ENCODE results near the gene JARID2. TPM values are rescaled to one million over a fixed set of nuclear protein-coding genes. Genes with fewer than 3 reads are reported as not detected.

The JARID2 gene
- total RNA-seq, 1 donor from 2014 or later: 24.2 TPM

DNA sequence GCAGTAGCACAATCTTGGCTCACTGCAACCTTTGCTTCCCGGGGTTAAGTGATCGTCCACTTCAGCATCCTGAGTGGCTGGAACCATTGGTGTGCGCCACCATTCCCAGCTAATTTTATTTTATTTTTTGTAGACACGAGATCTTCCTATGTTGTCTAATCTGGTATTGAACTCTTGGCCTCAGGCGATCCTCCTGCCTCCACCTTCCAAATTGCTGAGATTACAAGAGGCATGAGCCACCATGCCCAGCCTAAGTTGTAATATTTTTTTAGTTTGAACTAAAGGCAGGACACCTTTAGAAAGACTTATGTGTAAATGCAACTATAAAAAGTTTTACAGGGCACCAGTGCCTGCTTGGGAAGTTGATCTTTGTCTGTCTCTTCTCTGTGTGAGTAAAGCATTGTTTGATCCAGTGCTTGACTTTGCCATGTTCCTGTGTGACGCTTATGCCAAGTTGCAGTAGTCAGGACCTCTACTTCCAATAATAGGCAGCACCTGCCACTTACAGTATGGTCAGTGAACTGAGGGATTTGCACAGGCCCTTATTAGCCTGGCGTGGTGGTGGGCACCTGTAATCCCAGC lies 46.9 kb downstream of the JARID2 start:
- H3K9me3 ChIP-seq (ENCODE audit: insufficient read depth, low read depth, low read length): no peaks in the 10 kb centered on the region
- no peaks in the 10 kb centered on the region for H3K36me3 Mint-ChIP-seq (ENCODE audit: low read depth, unreplicated experiment)
- no peak overlapping the region for H3K4me3 Mint-ChIP-seq (ENCODE audit: unreplicated experiment)
- H3K4me1 Mint-ChIP-seq (ENCODE audit: low read depth, unreplicated experiment): peaks cover 6% of the 10 kb centered on the region
- DNase-seq (ENCODE audit: low read depth) (no peak), FAIRE-seq (no peak)
- H3K4me1 ChIP-seq (ENCODE audit: insufficient read depth, low read length): peaks cover 7% of the 10 kb centered on the region
- H3K79me2 ChIP-seq (ENCODE audit: insufficient read depth, low read length): peaks cover 96% of the 10 kb centered on the region
- no peaks in the 10 kb centered on the region for H3K36me3 ChIP-seq (ENCODE audit: insufficient read depth, low read length)
- no peak overlapping the region for H3K27ac ChIP-seq (ENCODE audit: low read depth, low read length)
- TF ChIP-seq EZH2 (IDR thresholded peaks at IDR 0.05; ENCODE audit: insufficient read depth, low read length): no peak
- TF ChIP-seq, protein P1, sequence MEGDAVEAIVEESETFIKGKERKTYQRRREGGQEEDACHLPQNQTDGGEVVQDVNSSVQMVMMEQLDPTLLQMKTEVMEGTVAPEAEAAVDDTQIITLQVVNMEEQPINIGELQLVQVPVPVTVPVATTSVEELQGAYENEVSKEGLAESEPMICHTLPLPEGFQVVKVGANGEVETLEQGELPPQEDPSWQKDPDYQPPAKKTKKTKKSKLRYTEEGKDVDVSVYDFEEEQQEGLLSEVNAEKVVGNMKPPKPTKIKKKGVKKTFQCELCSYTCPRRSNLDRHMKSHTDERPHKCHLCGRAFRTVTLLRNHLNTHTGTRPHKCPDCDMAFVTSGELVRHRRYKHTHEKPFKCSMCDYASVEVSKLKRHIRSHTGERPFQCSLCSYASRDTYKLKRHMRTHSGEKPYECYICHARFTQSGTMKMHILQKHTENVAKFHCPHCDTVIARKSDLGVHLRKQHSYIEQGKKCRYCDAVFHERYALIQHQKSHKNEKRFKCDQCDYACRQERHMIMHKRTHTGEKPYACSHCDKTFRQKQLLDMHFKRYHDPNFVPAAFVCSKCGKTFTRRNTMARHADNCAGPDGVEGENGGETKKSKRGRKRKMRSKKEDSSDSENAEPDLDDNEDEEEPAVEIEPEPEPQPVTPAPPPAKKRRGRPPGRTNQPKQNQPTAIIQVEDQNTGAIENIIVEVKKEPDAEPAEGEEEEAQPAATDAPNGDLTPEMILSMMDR (IDR thresholded peaks at IDR 0.05; ENCODE audit: insufficient read depth, low read depth, low read length): no peak
- no peak overlapping the region for H2AFZ ChIP-seq (ENCODE audit: low read depth, low read length)
- no peaks in the 10 kb centered on the region for H3K27me3 ChIP-seq (ENCODE audit: insufficient read depth, low read length)
- no peaks in the 10 kb centered on the region for H3K27me3 Mint-ChIP-seq (ENCODE audit: low read depth, unreplicated experiment)
- no peaks in the 10 kb centered on the region for H3K9me3 Mint-ChIP-seq (ENCODE audit: unreplicated experiment)
- peaks cover 78% of the 10 kb centered on the region for H4K20me1 ChIP-seq (ENCODE audit: insufficient read depth, low read length)
- no peak overlapping the region for H3K4me2 ChIP-seq (ENCODE audit: low read length)
- no peak overlapping the region for H3K4me3 ChIP-seq (ENCODE audit: insufficient read depth, low read depth, low read length)
- no peak overlapping the region for H3K9ac ChIP-seq (ENCODE audit: low read length)
- no peak overlapping the region for H3K27ac Mint-ChIP-seq (ENCODE audit: unreplicated experiment)

DNA sequence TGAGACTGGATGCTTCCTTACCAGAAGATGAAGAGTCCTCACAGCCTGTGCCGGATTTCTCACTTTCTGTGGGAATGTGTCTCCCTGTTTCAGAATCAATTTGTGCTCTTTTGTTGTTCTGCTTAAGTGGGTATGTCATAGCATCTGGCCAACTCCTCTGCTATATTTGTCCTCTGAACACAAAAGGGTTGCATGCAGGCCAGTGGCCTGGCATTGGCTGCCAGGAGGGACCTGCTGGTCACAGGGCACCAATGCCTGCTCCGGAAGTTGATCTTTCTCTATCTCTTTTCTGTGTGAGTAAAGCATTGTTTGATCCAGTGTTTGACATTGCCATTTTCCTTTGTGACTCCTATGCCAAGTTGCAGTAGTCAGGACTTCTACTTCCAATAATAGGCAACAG lies 47.8 kb downstream of the JARID2 start:
- Histone ChIP-seq H3K4me3 (ENCODE audit: insufficient read depth, low read depth, low read length) (no peak overlapping the region), H3K9ac (ENCODE audit: low read length) (no peak overlapping the region), H3K4me1 (ENCODE audit: insufficient read depth, low read length) (peaks cover 2% of the 10 kb centered on the region), H3K27ac (ENCODE audit: low read depth, low read length) (no peak overlapping the region), H3K4me2 (ENCODE audit: low read length) (no peak overlapping the region), H3K79me2 (ENCODE audit: insufficient read depth, low read length) (peaks cover 96% of the 10 kb centered on the region), H3K9me3 (ENCODE audit: insufficient read depth, low read depth, low read length) (no peaks in the 10 kb centered on the region), H4K20me1 (ENCODE audit: insufficient read depth, low read length) (peaks cover 77% of the 10 kb centered on the region), H3K36me3 (ENCODE audit: insufficient read depth, low read length) (no peaks in the 10 kb centered on the region), H3K27me3 (ENCODE audit: insufficient read depth, low read length) (no peaks in the 10 kb centered on the region), H2AFZ (ENCODE audit: low read depth, low read length) (no peak overlapping the region)
- Mint-ChIP-seq H3K4me3 (ENCODE audit: unreplicated experiment) (no peak overlapping the region), H3K9me3 (ENCODE audit: unreplicated experiment) (no peaks in the 10 kb centered on the region), H3K4me1 (ENCODE audit: low read depth, unreplicated experiment) (peaks cover 4% of the 10 kb centered on the region), H3K27me3 (ENCODE audit: low read depth, unreplicated experiment) (no peaks in the 10 kb centered on the region), H3K27ac (ENCODE audit: unreplicated experiment) (no peak overlapping the region), H3K36me3 (ENCODE audit: low read depth, unreplicated experiment) (no peaks in the 10 kb centered on the region)
- FAIRE-seq (no peak), DNase-seq (ENCODE audit: low read depth) (no peak)
- TF ChIP-seq, protein P1 (IDR thresholded peaks at IDR 0.05; ENCODE audit: insufficient read depth, low read depth, low read length): no peak
- TF ChIP-seq EZH2 (IDR thresholded peaks at IDR 0.05; ENCODE audit: insufficient read depth, low read length): no peak

DNA sequence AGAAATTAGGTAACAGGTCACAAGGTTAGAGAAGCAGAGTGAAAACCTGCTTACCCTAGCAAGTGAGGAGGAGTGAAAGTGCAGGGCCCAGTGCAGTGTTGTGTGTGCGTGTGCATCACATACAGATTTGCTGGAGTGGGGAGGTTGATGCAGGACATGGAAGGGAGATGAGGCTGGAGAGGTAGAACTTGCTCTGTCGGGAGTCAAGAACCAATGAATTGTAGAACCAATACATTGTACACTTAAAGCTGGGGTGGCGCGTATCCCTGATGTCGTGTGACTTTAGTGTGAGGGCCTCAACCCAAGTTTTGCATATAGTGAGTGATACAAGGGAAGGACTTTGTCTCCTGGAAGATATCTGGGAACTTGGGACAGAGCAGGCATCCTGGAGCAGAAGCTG lies 48.6 kb downstream of the JARID2 start:
- no peaks in the 10 kb centered on the region for H3K36me3 Mint-ChIP-seq (ENCODE audit: low read depth, unreplicated experiment)
- Histone ChIP-seq H3K9ac (ENCODE audit: low read length) (no peak overlapping the region), H3K79me2 (ENCODE audit: insufficient read depth, low read length) (peaks cover 96% of the 10 kb centered on the region), H3K27me3 (ENCODE audit: insufficient read depth, low read length) (no peaks in the 10 kb centered on the region), H4K20me1 (ENCODE audit: insufficient read depth, low read length) (peaks cover 80% of the 10 kb centered on the region), H3K9me3 (ENCODE audit: insufficient read depth, low read depth, low read length) (no peaks in the 10 kb centered on the region), H3K4me1 (ENCODE audit: insufficient read depth, low read length) (peaks cover 4% of the 10 kb centered on the region), H3K36me3 (ENCODE audit: insufficient read depth, low read length) (no peaks in the 10 kb centered on the region), H3K4me3 (ENCODE audit: insufficient read depth, low read depth, low read length) (no peak overlapping the region), H3K27ac (ENCODE audit: low read depth, low read length) (no peak overlapping the region), H2AFZ (ENCODE audit: low read depth, low read length) (no peak overlapping the region), H3K4me2 (ENCODE audit: low read length) (no peak overlapping the region)
- no peak for FAIRE-seq
- TF ChIP-seq, protein P1 (IDR thresholded peaks at IDR 0.05; ENCODE audit: insufficient read depth, low read depth, low read length): no peak
- no peak for TF ChIP-seq EZH2 (IDR thresholded peaks at IDR 0.05; ENCODE audit: insufficient read depth, low read length)
- H3K4me1 Mint-ChIP-seq (ENCODE audit: low read depth, unreplicated experiment): peaks cover 7% of the 10 kb centered on the region
- no peak overlapping the region for H3K27ac Mint-ChIP-seq (ENCODE audit: unreplicated experiment)
- no peak for DNase-seq (ENCODE audit: low read depth)
- H3K27me3 Mint-ChIP-seq (ENCODE audit: low read depth, unreplicated experiment): no peaks in the 10 kb centered on the region
- H3K9me3 Mint-ChIP-seq (ENCODE audit: unreplicated experiment): no peaks in the 10 kb centered on the region
- H3K4me3 Mint-ChIP-seq (ENCODE audit: unreplicated experiment): no peak overlapping the region
